Naive thymus-derived CD4-positive, alpha-beta T cell (primary cell): ENCODE measurements around the gene CHCHD2. TPM values are rescaled to one million over a fixed set of nuclear protein-coding genes. Genes with fewer than 3 reads are reported as not detected.
"Not testable (repeated sequence)": the region's sequence is repeated elsewhere in the genome, so short reads cannot be mapped to it uniquely, and the experiment has no call there.

Source experiments
- ATAC-seq: fragments of 150-1000 bp; cut with Tn5 transposase; 2 replicates; pipeline ENCODE4 v1.10.0; 2021; ENCODE audit warnings: mild to moderate bottlenecking, moderate library complexity
- CTCF ChIA-PET: fragments of 350-600 bp; sonication (Branson Sonifier 250); formaldehyde crosslinking; loops from one replicate; lab custom pipeline; 2021; ENCODE audit warnings: antibody characterized with exemption; lab: Charles Lee
- POLR2A ChIA-PET: fragments of 350-600 bp; sonication (Branson Sonifier 250); formaldehyde crosslinking; loops from one replicate; lab custom pipeline; 2021; ENCODE audit warnings: antibody characterized with exemption, inconsistent platforms; lab: Charles Lee
- DNase-seq, 9 donors: peaks; one replicate each; pipeline versions ENCODE4 v3.0.0 to v3.0.0-alpha.2; 2020 to 2022; ENCODE audit warnings: mixed read lengths in 1 of 9
- H3K27ac ChIP-seq: one replicate; pipeline ENCODE4 v1.7.0; 2013; ENCODE audit warnings: mild to moderate bottlenecking, low read depth, low read length, moderate library complexity
- H3K27me3 ChIP-seq, 2 donors: one replicate each; pipeline ENCODE4 v1.7.0; 2013; ENCODE audit warnings: low read length in 2 of 2, mild to moderate bottlenecking in 2 of 2, moderate library complexity in 2 of 2; ENCODE audit not compliant: control insufficient read depth in 2 of 2, insufficient read depth in 2 of 2
- H3K36me3 ChIP-seq, 3 experiments: 1 replicate in 2 of 3; 2 replicates in 1 of 3; pipeline ENCODE4 v1.7.0; 2013; ENCODE audit warnings: low read length in 3 of 3, mild to moderate bottlenecking in 3 of 3, moderate library complexity in 1 of 3; ENCODE audit not compliant: insufficient read depth in 3 of 3, control insufficient read depth in 2 of 3
- H3K4me1 ChIP-seq, 2 donors: one replicate each; pipeline ENCODE4 v1.7.0; 2013; ENCODE audit warnings: low read length in 2 of 2, mild to moderate bottlenecking in 2 of 2, moderate library complexity in 1 of 2; ENCODE audit not compliant: control insufficient read depth in 2 of 2, insufficient read depth in 2 of 2
- H3K4me3 ChIP-seq: 2 replicates; pipeline ENCODE4 v1.7.0; 2013; ENCODE audit warnings: mild to moderate bottlenecking, low read length
- H3K9me3 ChIP-seq, 3 experiments: 1 replicate in 2 of 3; 2 replicates in 1 of 3; pipeline ENCODE4 v1.7.0; 2013; ENCODE audit warnings: low read length in 3 of 3; ENCODE audit not compliant: control insufficient read depth in 2 of 3
- H3K27ac Mint-ChIP-seq, 9 donors: one replicate each; pipeline ENCODE4 v1.8.0; 2020 to 2022; ENCODE audit warnings: mixed read lengths in 9 of 9, mild to moderate bottlenecking in 8 of 9, moderate library complexity in 5 of 9, inconsistent platforms in 2 of 9
- H3K27me3 Mint-ChIP-seq, 5 donors: one replicate each; pipeline ENCODE4 v1.8.0; 2021 to 2022; ENCODE audit warnings: mixed read lengths in 5 of 5, mild to moderate bottlenecking in 1 of 5
- H3K36me3 Mint-ChIP-seq, 5 donors: one replicate each; pipeline ENCODE4 v1.8.0; 2020 to 2022; ENCODE audit warnings: mixed read lengths in 5 of 5, mild to moderate bottlenecking in 3 of 5, inconsistent platforms in 1 of 5
- H3K4me1 Mint-ChIP-seq, 7 donors: one replicate each; pipeline ENCODE4 v1.8.0; 2020 to 2022; ENCODE audit warnings: mixed read lengths in 7 of 7, mild to moderate bottlenecking in 3 of 7, inconsistent platforms in 1 of 7
- H3K4me3 Mint-ChIP-seq, 10 donors: one replicate each; pipeline ENCODE4 v1.8.0; 2020 to 2022; ENCODE audit warnings: mild to moderate bottlenecking in 10 of 10, mixed read lengths in 10 of 10, moderate library complexity in 6 of 10, inconsistent platforms in 2 of 10
- H3K9me3 Mint-ChIP-seq, 11 donors: one replicate each; pipeline ENCODE4 v1.8.0; 2020 to 2022; ENCODE audit warnings: mixed read lengths in 11 of 11, mild to moderate bottlenecking in 4 of 11, inconsistent platforms in 1 of 11, moderate library complexity in 1 of 11
- intact Hi-C, 2 donors: fragments of 100-400 bp; cut with micrococcal nuclease; formaldehyde crosslinking; loops; one replicate each; pipeline ENCODE4 v1.15.1; 2023
- polyA plus RNA-seq, 2 donors: library from polyadenylated mRNA; unstranded; fragments of 300-500 nt; fragmentation: Illumina TruSeq; gene quantifications; one replicate each; pipeline ENCODE4 v1.2.3, GENCODE V29; 2021
- total RNA-seq, 6 experiments: library from RNA in 5 of 6; stranded (reverse) in 5 of 6; gene quantifications; 1 replicate in 5 of 6; 2 replicates in 1 of 6; pipeline ENCODE4 v1.2.3 and lab custom pipeline; 2021 to 2026

The CHCHD2 gene
- total and polyA plus RNA-seq, 7 experiments from 2014 or later = 133 to 468 (median 203) TPM

DNA sequence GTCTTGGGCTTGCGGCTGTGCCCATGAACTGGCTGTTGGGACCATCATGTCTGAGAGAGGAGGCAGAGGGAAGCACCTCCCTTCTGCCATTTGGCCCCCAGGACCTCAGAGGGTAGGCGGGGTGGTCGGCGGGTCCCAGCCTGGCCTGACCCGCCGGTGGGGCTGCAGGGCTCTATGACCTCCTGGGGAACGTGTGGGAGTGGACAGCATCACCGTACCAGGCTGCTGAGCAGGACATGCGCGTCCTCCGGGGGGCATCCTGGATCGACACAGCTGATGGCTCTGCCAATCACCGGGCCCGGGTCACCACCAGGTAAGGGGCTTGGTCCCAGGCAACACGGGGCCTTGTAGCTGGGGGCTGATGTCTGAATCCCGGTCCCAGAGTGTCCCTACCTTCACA lies 28.1 kb downstream of the CHCHD2 start:
- intact Hi-C loops = no loop called here
- ChIA-PET POLR2A (interaction anchor here (0.5 to 0.8 kb wide), 2 partner anchors 9 to 146 kb away, joined by 3 read pairs; no protein-coding TSS in a partner anchor), CTCF (interaction anchor here (0.6 to 1.8 kb wide), 3 partner anchors 73 to 437 kb away, joined by 3 to 5 read pairs (median 4); no protein-coding TSS in a partner anchor)
- no peaks in the 10 kb centered on the region for H3K27me3 ChIP-seq
- Mint-ChIP-seq H3K4me1 (peaks cover 2 to 10% (median 6%) of the 10 kb centered on the region in 7 donors), H3K27ac (peak overlapping the region in 1 of 9 donors; percentile 55), H3K9me3 (no peaks in the 10 kb centered on the region), H3K4me3 (no peak overlapping the region), H3K27me3 (no peaks in the 10 kb centered on the region), H3K36me3 (peaks cover 0 to 37% (median 8%) of the 10 kb centered on the region in 5 donors)
- H3K4me3 ChIP-seq = no peak overlapping the region
- H3K27ac ChIP-seq = no peak overlapping the region
- H3K4me1 ChIP-seq = no peaks in the 10 kb centered on the region
- H3K36me3 ChIP-seq = peaks cover 0 to 47% (median 9%) of the 10 kb centered on the region in 3 experiments
- DNase-seq (no peak), ATAC-seq (no peak)
- H3K9me3 ChIP-seq = no peaks in the 10 kb centered on the region

DNA sequence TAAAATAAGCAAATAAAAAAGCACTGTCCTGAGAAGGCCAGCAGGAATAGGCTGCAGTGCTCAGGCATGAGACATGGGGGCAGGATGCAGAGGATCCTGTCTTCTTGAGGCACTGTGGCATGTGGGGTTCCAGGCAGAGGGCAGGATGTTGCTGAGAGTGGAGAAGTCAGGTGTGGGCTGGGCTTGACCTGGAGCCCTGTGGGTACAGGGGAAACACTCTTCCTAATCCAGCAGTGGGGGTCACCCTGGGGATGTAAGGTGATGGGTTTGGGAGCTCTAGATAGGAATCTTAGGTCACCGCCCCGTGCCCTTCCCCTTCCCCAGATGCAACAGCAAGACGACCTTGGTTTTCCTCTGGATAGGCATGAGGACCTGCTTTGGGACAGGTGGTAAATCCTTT lies 28.6 kb downstream of the CHCHD2 start:
- H3K4me3 Mint-ChIP-seq = no peak overlapping the region
- no peak overlapping the region for H3K4me3 ChIP-seq
- no peak overlapping the region for H3K27ac Mint-ChIP-seq
- POLR2A ChIA-PET = no interaction called here
- peaks cover 2 to 10% (median 6%) of the 10 kb centered on the region in 7 donors for H3K4me1 Mint-ChIP-seq
- H3K9me3 ChIP-seq = no peaks in the 10 kb centered on the region
- H3K27me3 ChIP-seq = no peaks in the 10 kb centered on the region
- H3K4me1 ChIP-seq = no peaks in the 10 kb centered on the region
- ATAC-seq = no peak
- intact Hi-C loops = no loop called here
- no peaks in the 10 kb centered on the region for H3K27me3 Mint-ChIP-seq
- H3K9me3 Mint-ChIP-seq = no peaks in the 10 kb centered on the region
- DNase-seq = no peak
- peaks cover 0 to 50% (median 9%) of the 10 kb centered on the region in 3 experiments for H3K36me3 ChIP-seq
- peaks cover 0 to 37% (median 8%) of the 10 kb centered on the region in 5 donors for H3K36me3 Mint-ChIP-seq
- H3K27ac ChIP-seq = no peak overlapping the region
- CTCF ChIA-PET = interaction anchor here (0.6 to 1.8 kb wide), 2 partner anchors 130 to 436 kb away, joined by 4 to 5 read pairs; no protein-coding TSS in a partner anchor

DNA sequence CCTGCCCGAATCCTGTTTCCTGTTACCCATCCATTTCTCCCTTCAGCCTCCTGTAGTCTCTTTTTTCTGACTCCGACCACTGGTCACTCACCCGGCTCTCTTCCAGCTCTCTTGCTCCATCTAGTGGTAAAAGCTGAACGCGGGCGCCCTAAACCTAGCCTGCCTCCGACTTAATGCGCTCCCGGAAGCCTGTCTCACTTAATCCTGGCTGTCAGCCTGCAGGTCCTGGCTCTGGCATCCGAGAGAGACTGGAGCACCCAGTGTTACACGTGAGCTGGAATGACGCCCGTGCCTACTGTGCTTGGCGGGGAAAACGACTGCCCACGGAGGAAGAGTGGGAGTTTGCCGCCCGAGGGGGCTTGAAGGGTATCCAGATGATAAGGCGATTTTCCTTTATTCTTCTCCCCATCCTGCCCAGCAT lies 31.9 kb downstream of the CHCHD2 start:
- Mint-ChIP-seq H3K27me3 (no peaks in the 10 kb centered on the region), H3K9me3 (no peaks in the 10 kb centered on the region), H3K4me1 (peaks cover 2 to 10% (median 6%) of the 10 kb centered on the region in 7 donors), H3K4me3 (no peak overlapping the region), H3K27ac (peak overlapping the region in 5 of 9 donors; percentile 41 to 89 (median 63)), H3K36me3 (peaks cover 0 to 24% (median 12%) of the 10 kb centered on the region in 5 donors)
- Histone ChIP-seq H3K36me3 (peaks cover 0 to 40% (median 9%) of the 10 kb centered on the region in 3 experiments), H3K27me3 (no peaks in the 10 kb centered on the region), H3K4me1 (no peaks in the 10 kb centered on the region), H3K4me3 (no peak overlapping the region), H3K9me3 (no peaks in the 10 kb centered on the region), H3K27ac (no peak overlapping the region)
- POLR2A ChIA-PET = interaction anchor here (0.5 to 1.5 kb wide), 5 partner anchors 10 to 433 kb away, joined by 3 to 4 read pairs (median 3); partner anchors contain the start of genes CCT6A, PSPH and SUMF2
- intact Hi-C loops = loop anchor here (1.0 to 2.0 kb wide), 7 partner anchors 10 to 794 kb away; partner anchors contain the start of genes CHCHD2 (in 1 of the 2) and SUMF2 (in 1 of the 2)
- CTCF ChIA-PET = interaction anchor here (0.6 to 4.0 kb wide), 10 partner anchors 9 to 434 kb away, joined by 3 to 44 read pairs (median 4); no protein-coding TSS in a partner anchor
- ATAC-seq (peak; percentile 92), DNase-seq (peak; percentile 34 to 71 (median 52))

DNA sequence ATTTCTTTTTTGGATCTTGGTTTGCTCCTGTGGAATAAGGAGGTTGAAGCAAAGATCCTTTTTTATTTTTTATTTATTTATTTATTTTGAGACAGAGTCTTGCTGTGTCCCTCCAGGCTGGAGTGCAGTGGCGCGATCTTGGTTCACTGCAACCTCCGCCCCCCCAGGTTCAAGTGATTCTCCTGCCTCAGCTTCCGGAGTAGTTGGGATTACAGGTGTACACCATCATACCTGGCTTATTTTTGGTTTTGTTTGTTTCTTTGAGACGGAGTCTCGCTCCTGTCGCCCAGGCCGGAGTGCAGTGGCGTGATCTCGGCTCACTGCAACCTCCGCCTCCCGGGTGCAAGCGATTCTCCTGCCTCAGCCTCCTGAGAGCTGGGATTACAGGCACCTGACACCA lies 39.9 kb downstream of the CHCHD2 start:
- H3K27ac Mint-ChIP-seq = peak overlapping the region in 2 of 9 donors; percentile 65 to 69

DNA sequence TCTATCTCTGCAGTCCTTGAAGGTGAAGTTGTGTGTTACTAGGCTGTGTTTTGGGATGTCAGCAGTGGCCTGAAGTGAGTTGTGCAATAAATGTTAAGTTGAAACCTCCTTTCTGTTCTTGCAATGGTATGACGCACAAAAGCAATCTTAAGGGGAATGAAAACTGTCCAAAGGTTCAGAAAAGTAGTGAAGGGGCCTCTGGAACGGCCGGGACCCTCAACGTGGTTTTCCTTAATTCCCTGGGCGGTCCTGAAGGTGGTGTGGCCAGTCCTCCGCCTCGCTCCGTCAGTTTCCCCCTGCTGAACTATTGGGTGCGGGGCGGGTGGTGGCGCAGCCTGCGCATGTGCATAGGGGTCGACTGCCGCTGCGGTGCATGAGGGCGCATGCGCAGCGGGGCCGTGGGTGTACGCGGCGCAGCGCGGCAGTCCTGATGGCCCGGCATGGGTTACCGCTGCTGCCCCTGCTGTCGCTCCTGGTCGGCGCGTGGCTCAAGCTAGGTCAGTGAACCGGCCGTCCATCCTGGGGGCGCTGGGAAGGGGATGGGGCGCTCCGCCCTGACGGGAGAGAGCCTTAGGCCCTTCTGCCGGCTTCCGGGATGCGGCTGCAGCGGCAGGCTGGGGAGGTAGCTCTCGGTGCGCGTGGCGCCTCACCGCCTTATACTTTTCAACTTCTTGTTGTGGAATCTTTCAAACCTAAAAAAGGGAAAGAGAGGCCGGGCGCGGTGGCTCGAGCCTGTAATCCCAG lies 42.2 kb downstream of the CHCHD2 start, which contains the start of gene SUMF2:
Gene SUMF2, plus strand, starts transcription at position 405 of the 744 bp plus-strand sequence. Its CDS starts 26 bp downstream, at position 431.
- CTCF ChIA-PET = no interaction called here
- peaks cover 0 to 4% (median 0%) of the 10 kb centered on the region in 11 donors for H3K9me3 Mint-ChIP-seq

More for the DNA sequence above, 39.9 kb downstream of the CHCHD2 start:
- H3K9me3 Mint-ChIP-seq, ATAC-seq, H3K27me3 ChIP-seq, H3K27me3 Mint-ChIP-seq, H3K27ac ChIP-seq, intact Hi-C loops, CTCF ChIA-PET, H3K4me1 ChIP-seq, DNase-seq, H3K4me3 ChIP-seq, H3K9me3 ChIP-seq: not testable (repeated sequence)
- Mint-ChIP-seq H3K36me3 (peaks cover 0 to 24% (median 18%) of the 10 kb centered on the region in 5 donors), H3K4me3 (peak overlapping the region in 1 of 10 donors; percentile 61), H3K4me1 (peaks cover 14 to 32% (median 22%) of the 10 kb centered on the region in 7 donors)
- peaks cover 0 to 38% (median 4%) of the 10 kb centered on the region in 3 experiments for H3K36me3 ChIP-seq
- POLR2A ChIA-PET = interaction anchor here (0.6 to 5.7 kb wide), 3 partner anchors 10 to 53 kb away, joined by 3 to 37 read pairs (median 3); partner anchors contain the start of genes CCT6A and PSPH

DNA sequence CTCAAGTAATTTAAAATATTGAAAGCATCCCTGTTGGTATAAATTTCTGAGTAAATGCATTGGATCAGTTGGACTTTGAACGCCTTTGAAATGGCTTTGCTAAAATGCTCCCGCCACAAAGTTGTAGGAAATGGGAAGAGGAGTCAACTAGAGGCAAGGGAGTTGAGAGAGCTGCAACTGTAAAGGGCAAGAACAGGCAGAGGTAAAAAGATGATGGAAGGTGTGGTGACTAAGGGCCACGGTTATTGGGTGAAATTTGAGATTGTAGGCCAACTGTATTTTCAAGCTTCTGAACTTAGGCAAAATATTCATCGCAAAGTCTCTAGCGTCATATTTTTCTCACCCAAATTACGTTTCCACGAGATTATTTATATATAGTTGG lies 42.8 kb downstream of the CHCHD2 start:
- DNase-seq (no peak), ATAC-seq (no peak)
- H3K36me3 Mint-ChIP-seq = peaks cover 0 to 22% (median 14%) of the 10 kb centered on the region in 5 donors
- Histone ChIP-seq H3K27me3 (no peaks in the 10 kb centered on the region), H3K27ac (peak overlapping the region; percentile 88), H3K9me3 (no peaks in the 10 kb centered on the region), H3K4me3 (peak overlapping the region; percentile 98), H3K36me3 (peaks cover 2 to 46% (median 10%) of the 10 kb centered on the region in 3 experiments), H3K4me1 (peaks cover 7 to 8% of the 10 kb centered on the region in 2 donors)
- intact Hi-C loops = loop anchor here in 1 of 2 donors (5.0 kb wide), 1 partner anchor 176 kb away; the partner anchor contains the start of gene ZNF713
- peak overlapping the region; percentile 93 to 98 (median 96) for H3K27ac Mint-ChIP-seq
- peaks cover 16 to 39% (median 22%) of the 10 kb centered on the region in 7 donors for H3K4me1 Mint-ChIP-seq
- POLR2A ChIA-PET = interaction anchor here (1.3 to 5.7 kb wide), 4 partner anchors 10 to 100 kb away, joined by 4 to 37 read pairs (median 18); partner anchors contain the start of genes CCT6A, CHCHD2 and PSPH
- peaks cover 0 to 4% (median 0%) of the 10 kb centered on the region in 11 donors for H3K9me3 Mint-ChIP-seq
- peaks cover 0 to 2% (median 0%) of the 10 kb centered on the region in 5 donors for H3K27me3 Mint-ChIP-seq
- peak overlapping the region in 9 of 10 donors; percentile 83 to 94 (median 92) for H3K4me3 Mint-ChIP-seq
- CTCF ChIA-PET = interaction anchor here (0.5 to 1.4 kb wide), 2 partner anchors 11 to 66 kb away, joined by 4 to 7 read pairs; no protein-coding TSS in a partner anchor

More for the DNA sequence above, 42.2 kb downstream of the CHCHD2 start, which contains the start of gene SUMF2:
- ATAC-seq (peak; percentile 96), DNase-seq (peak; percentile 86 to 96 (median 93))
- POLR2A ChIA-PET = interaction anchor here (0.6 to 5.7 kb wide), 8 partner anchors 9 to 186 kb away, joined by 3 to 37 read pairs (median 4); partner anchors contain the start of genes CCT6A, CHCHD2 and PSPH
- Mint-ChIP-seq H3K27me3 (peaks cover 0 to 2% (median 0%) of the 10 kb centered on the region in 5 donors), H3K27ac (peak within 1 kb of the TSS; percentile 93 to 98 (median 96)), H3K36me3 (peaks cover 0 to 24% (median 13%) of the 10 kb centered on the region in 5 donors), H3K4me1 (peaks cover 16 to 37% (median 22%) of the 10 kb centered on the region in 7 donors), H3K4me3 (peak within 1 kb of the TSS; percentile 83 to 95 (median 92))
- H3K4me3 ChIP-seq = peak within 1 kb of the TSS; percentile 98
- peaks cover 7 to 8% of the 10 kb centered on the region in 2 donors for H3K4me1 ChIP-seq
- peak within 1 kb of the TSS; percentile 88 for H3K27ac ChIP-seq
- H3K9me3 ChIP-seq = no peaks in the 10 kb centered on the region
- intact Hi-C loops = loop anchor here (1.0 to 5.0 kb wide), 7 partner anchors 10 to 177 kb away; partner anchors contain the start of genes CCT6A (in 2 of the 2), CHCHD2 (in 2 of the 2), PSPH (in 2 of the 2) and MRPS17 (in 1 of the 2)
- H3K36me3 ChIP-seq = peaks cover 3 to 47% (median 10%) of the 10 kb centered on the region in 3 experiments
- no peaks in the 10 kb centered on the region for H3K27me3 ChIP-seq
